ENCODE measurements around the gene FAS. TPM values are rescaled to one million over a fixed set of nuclear protein-coding genes. Genes with fewer than 3 reads are reported as not detected.

Gene FAS
- polyA plus RNA-seq, 1 of the 3 experiments (the other 2 are of a cell fraction), result 31.5 TPM

DNA sequence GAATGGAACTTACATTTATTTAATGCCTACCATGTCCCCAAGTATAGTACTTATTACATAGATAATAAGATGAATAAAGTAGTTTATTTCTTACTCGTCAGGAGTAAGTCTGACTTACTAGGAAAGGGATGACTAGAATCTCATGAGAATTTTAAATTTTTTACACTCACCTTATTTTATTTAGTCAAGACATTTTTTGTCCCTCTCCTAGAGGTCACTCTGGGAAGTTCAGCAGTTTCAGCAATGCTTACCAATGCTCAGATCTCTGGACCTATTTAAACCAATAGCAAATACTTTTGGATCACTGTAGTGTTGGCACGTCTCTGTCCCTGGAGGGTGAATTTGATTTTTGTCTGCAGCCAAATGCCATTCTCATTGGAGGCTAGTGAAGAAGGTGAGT lies 27.3 kb upstream of the FAS start:
- whole genome bisulfite sequencing (ENCODE audit: low lambda C conversion rate), result 96% methylated on average over 2 of the region's 2 CpGs
- Histone ChIP-seq H3K4me1 (ENCODE audit: control insufficient read depth in 1 of 2, insufficient read depth in 2 of 2, low read depth in 1 of 2, low read length in 1 of 2) (peaks cover 0 to 6% of the 10 kb centered on the region in 2 experiments; a peak in 1 of 4 replicates), H3K4me2 (no peak overlapping the region), H3K9me3 (no peaks in the 10 kb centered on the region), H3K27ac (ENCODE audit: low read depth in 2 of 2, low read length in 1 of 2) (no peak overlapping the region), H3K36me3 (replicated peaks in 1 of 2; ENCODE audit: control insufficient read depth in 1 of 2, insufficient read depth in 2 of 2, low read length in 1 of 2) (no peaks in the 10 kb centered on the region), H3F3A (replicated peaks; ENCODE audit: insufficient read depth) (no peaks in the 10 kb centered on the region), H3K4me3 (ENCODE audit: low read depth in 2 of 2, low read length in 1 of 2) (no peak overlapping the region), H2AFZ (ENCODE audit: low read depth) (no peak overlapping the region), H3K27me3 (ENCODE audit: insufficient read depth) (no peaks in the 10 kb centered on the region), H4K20me1 (ENCODE audit: insufficient read depth) (no peaks in the 10 kb centered on the region), H3K9me2 (no peaks in the 10 kb centered on the region), H3K9ac (no peak overlapping the region), H3K79me2 (ENCODE audit: insufficient read depth) (no peaks in the 10 kb centered on the region)
- TF ChIP-seq POLR2AphosphoS5 (IDR thresholded peaks at IDR 0.05; ENCODE audit: low read depth, low read length) (no peak), FOXJ3 (CRISPR knock-in tag; IDR thresholded peaks at IDR 0.05) (no peak), JUND (IDR thresholded peaks at IDR 0.05) (no peak), IRF3 (IDR thresholded peaks at IDR 0.05; ENCODE audit: low read depth, low read length) (no peak), GABPA (IDR thresholded peaks at IDR 0.05; ENCODE audit: low read depth) (no peak), TAF1 (IDR thresholded peaks at IDR 0.05; ENCODE audit: borderline replicate concordance, low read depth, low read length) (no peak)
- CTCF ChIA-PET, result interaction anchor here (0.8 to 2.0 kb wide), 5 partner anchors 21 to 128 kb away, joined by 3 to 4 read pairs (median 4); no protein-coding TSS in a partner anchor
- DNase-seq, result no peak
- POLR2A ChIA-PET, result no interaction called here

- no peaks in the 10 kb centered on the region for H3K36me3 ChIP-seq (replicated peaks in 1 of 2; ENCODE audit: control insufficient read depth in 1 of 2, insufficient read depth in 2 of 2, low read length in 1 of 2)
- TF ChIP-seq YY1 (IDR thresholded peaks at IDR 0.05; ENCODE audit: low read depth) (no peak), CHD2 (IDR thresholded peaks at IDR 0.05; ENCODE audit: low read length, partially characterized antibody) (no peak), EZH2phosphoT487 (IDR thresholded peaks at IDR 0.05; ENCODE audit: borderline replicate concordance, low read depth) (no peak), RFX5 (IDR thresholded peaks at IDR 0.05; ENCODE audit: low read length) (no peak), FOXJ3 (CRISPR knock-in tag; IDR thresholded peaks at IDR 0.05) (no peak), NRF1 (IDR thresholded peaks at IDR 0.05; ENCODE audit: low read depth, low read length) (no peak), IRF3 (IDR thresholded peaks at IDR 0.05; ENCODE audit: low read depth, low read length) (no peak), TEAD4 (IDR thresholded peaks at IDR 0.05; ENCODE audit: borderline replicate concordance, insufficient read depth) (no peak), GABPA (IDR thresholded peaks at IDR 0.05; ENCODE audit: low read depth) (no peak), PBX3 (IDR thresholded peaks at IDR 0.05) (no peak), ZBTB33 (IDR thresholded peaks at IDR 0.05; ENCODE audit: borderline replicate concordance, low read depth) (no peak), USF1 (IDR thresholded peaks at IDR 0.05; ENCODE audit: borderline replicate concordance, low read depth) (no peak), TCF12 (IDR thresholded peaks at IDR 0.05) (no peak), MEF2A (IDR thresholded peaks at IDR 0.05; ENCODE audit: borderline replicate concordance, low read depth) (no peak), SMC3 (IDR thresholded peaks at IDR 0.05; ENCODE audit: low read depth, low read length) (no peak)
- TF ChIP-seq, protein P1, sequence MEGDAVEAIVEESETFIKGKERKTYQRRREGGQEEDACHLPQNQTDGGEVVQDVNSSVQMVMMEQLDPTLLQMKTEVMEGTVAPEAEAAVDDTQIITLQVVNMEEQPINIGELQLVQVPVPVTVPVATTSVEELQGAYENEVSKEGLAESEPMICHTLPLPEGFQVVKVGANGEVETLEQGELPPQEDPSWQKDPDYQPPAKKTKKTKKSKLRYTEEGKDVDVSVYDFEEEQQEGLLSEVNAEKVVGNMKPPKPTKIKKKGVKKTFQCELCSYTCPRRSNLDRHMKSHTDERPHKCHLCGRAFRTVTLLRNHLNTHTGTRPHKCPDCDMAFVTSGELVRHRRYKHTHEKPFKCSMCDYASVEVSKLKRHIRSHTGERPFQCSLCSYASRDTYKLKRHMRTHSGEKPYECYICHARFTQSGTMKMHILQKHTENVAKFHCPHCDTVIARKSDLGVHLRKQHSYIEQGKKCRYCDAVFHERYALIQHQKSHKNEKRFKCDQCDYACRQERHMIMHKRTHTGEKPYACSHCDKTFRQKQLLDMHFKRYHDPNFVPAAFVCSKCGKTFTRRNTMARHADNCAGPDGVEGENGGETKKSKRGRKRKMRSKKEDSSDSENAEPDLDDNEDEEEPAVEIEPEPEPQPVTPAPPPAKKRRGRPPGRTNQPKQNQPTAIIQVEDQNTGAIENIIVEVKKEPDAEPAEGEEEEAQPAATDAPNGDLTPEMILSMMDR (IDR thresholded peaks at IDR 0.05), result no peak
Measured at GRCh38 chr10:88964360-88964759, 26.2 kb upstream of the FAS start.

More at GRCh38 chr10:88964360-88964759, 26.2 kb upstream of the FAS start:
- Histone ChIP-seq H3K9ac (no peak overlapping the region), H2AFZ (ENCODE audit: low read depth) (no peak overlapping the region), H3K4me1 (ENCODE audit: control insufficient read depth in 1 of 2, insufficient read depth in 2 of 2, low read depth in 1 of 2, low read length in 1 of 2) (peaks cover 0 to 6% of the 10 kb centered on the region in 2 experiments; a peak in 1 of 4 replicates), H3K4me3 (ENCODE audit: low read depth in 2 of 2, low read length in 1 of 2) (no peak overlapping the region), H3K9me2 (no peaks in the 10 kb centered on the region), H3F3A (replicated peaks; ENCODE audit: insufficient read depth) (no peaks in the 10 kb centered on the region), H3K27ac (ENCODE audit: low read depth in 2 of 2, low read length in 1 of 2) (no peak overlapping the region), H3K79me2 (ENCODE audit: insufficient read depth) (no peaks in the 10 kb centered on the region), H3K4me2 (no peak overlapping the region), H4K20me1 (ENCODE audit: insufficient read depth) (no peaks in the 10 kb centered on the region), H3K27me3 (ENCODE audit: insufficient read depth) (no peaks in the 10 kb centered on the region), H3K9me3 (no peaks in the 10 kb centered on the region)
- no peak for DNase-seq
- 89% methylated on average over 1 of the region's 1 CpG for WGBS (ENCODE audit: low lambda C conversion rate)
- ChIA-PET POLR2A (no interaction called here), CTCF (interaction anchor here (0.8 to 1.4 kb wide), 5 partner anchors 9 to 128 kb away, joined by 3 to 5 read pairs (median 4); no protein-coding TSS in a partner anchor)
